ENCODE measurements around the gene FAM124A. TPM values are rescaled to one million over a fixed set of nuclear protein-coding genes. Genes with fewer than 3 reads are reported as not detected.

Gene FAM124A
- total and polyA plus RNA-seq, 9 donors: 0.48 to 8.8 (median 1.9) TPM

DNA sequence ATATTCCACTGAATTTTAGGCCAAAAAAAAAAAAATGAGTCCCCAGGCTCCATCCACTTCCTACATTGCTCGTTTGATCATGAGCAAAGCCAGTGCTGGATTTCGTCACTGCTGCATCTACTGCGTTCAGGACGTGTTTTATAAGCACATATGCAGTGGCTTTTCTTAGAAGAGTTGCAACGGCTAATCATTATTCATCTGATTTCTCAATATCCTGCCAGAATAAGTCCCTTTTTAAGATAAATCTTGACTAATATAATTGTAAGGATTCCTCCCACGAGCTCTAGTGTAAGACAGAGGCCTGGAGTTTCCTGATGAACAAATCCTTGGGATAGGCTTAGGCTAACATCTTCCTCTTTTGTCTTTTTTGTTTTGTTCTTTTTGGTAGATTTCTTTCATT lies 19.5 kb downstream of the FAM124A start:
- 81 to 91% (median 87%) methylated on average over 6 of the region's 6 CpGs for WGBS, 3 donors
- TF ChIP-seq, protein P1, sequence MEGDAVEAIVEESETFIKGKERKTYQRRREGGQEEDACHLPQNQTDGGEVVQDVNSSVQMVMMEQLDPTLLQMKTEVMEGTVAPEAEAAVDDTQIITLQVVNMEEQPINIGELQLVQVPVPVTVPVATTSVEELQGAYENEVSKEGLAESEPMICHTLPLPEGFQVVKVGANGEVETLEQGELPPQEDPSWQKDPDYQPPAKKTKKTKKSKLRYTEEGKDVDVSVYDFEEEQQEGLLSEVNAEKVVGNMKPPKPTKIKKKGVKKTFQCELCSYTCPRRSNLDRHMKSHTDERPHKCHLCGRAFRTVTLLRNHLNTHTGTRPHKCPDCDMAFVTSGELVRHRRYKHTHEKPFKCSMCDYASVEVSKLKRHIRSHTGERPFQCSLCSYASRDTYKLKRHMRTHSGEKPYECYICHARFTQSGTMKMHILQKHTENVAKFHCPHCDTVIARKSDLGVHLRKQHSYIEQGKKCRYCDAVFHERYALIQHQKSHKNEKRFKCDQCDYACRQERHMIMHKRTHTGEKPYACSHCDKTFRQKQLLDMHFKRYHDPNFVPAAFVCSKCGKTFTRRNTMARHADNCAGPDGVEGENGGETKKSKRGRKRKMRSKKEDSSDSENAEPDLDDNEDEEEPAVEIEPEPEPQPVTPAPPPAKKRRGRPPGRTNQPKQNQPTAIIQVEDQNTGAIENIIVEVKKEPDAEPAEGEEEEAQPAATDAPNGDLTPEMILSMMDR (IDR thresholded peaks at IDR 0.05): no peak
- TF ChIP-seq POLR2A (IDR thresholded peaks at IDR 0.05) (no peak), EP300 (IDR thresholded peaks at IDR 0.05) (no peak)

DNA sequence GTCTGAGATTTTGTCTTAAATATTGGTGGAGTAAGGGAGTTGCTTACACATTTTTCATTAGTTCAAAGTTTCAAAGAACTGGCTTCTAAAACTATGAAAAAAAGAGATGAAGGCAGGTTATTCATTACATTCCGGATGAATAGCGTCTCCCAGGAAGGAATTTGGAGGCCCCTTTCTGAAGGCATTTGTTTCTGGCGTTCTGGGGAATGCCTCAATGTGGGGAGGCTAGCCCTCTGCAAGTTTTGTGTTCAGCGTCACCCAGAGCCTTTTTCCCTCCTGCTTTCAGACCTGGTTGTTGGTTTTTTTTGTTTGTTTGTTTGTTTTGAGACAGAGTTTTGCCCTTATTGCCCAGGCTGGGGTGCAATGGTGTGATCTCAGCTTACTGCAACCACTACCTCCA lies 21.0 kb downstream of the FAM124A start:
- 61 to 89% (median 89%) methylated on average over 4 of the region's 4 CpGs for WGBS, 3 donors
- no peak for DNase-seq
- Histone ChIP-seq H3K27me3 (no peaks in the 10 kb centered on the region), H3K36me3 (no peaks in the 10 kb centered on the region), H3K4me3 (no peak overlapping the region), H3K9me3 (no peaks in the 10 kb centered on the region), H3K4me1 (ENCODE audit: insufficient read depth) (peaks cover 1% of the 10 kb centered on the region), H3K27ac (no peak overlapping the region)
- intact Hi-C loops (cut with DNase I): no loop called here
- TF ChIP-seq, protein P1 (IDR thresholded peaks at IDR 0.05): no peak
- no peak for TF ChIP-seq EP300 (IDR thresholded peaks at IDR 0.05)
- no peak for TF ChIP-seq POLR2A (IDR thresholded peaks at IDR 0.05)

More for the DNA sequence above, 19.5 kb downstream of the FAM124A start:
- Histone ChIP-seq H3K36me3 (no peaks in the 10 kb centered on the region), H3K27me3 (no peaks in the 10 kb centered on the region), H3K4me3 (no peak overlapping the region), H3K4me1 (ENCODE audit: insufficient read depth) (no peaks in the 10 kb centered on the region), H3K27ac (no peak overlapping the region), H3K9me3 (no peaks in the 10 kb centered on the region)
- intact Hi-C loops (cut with DNase I): no loop called here
- DNase-seq: no peak

DNA sequence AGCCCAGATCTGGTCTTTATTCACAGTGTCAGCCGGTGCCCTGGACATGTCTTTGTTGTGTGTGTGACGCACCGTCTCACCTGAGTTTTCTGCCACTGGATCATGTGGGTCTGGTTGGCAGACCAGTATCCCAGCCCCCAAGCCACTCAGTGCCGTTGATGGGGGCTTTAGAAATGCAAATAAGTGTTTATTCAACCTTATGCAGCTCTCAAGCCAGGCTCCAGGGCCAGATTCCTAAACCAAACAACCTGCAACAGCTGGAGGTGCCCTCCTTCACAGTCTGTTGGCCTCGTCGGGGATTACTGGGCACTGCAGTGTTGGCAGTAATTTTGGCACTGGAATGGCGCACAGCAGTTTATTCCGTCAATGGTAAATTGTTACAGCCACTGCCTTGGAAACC lies 21.6 kb downstream of the FAM124A start:
- Histone ChIP-seq H3K4me3 (no peak overlapping the region), H3K27ac (no peak overlapping the region), H3K27me3 (no peaks in the 10 kb centered on the region), H3K4me1 (ENCODE audit: insufficient read depth) (peaks cover 1% of the 10 kb centered on the region), H3K36me3 (no peaks in the 10 kb centered on the region), H3K9me3 (no peaks in the 10 kb centered on the region)
- no peak for DNase-seq
- WGBS, 3 donors: 74 to 89% (median 81%) methylated on average over 8 of the region's 8 CpGs
- intact Hi-C loops (cut with DNase I): no loop called here
- TF ChIP-seq EP300 (IDR thresholded peaks at IDR 0.05): no peak
- TF ChIP-seq POLR2A (IDR thresholded peaks at IDR 0.05): no peak
- TF ChIP-seq, protein P1 (IDR thresholded peaks at IDR 0.05): no peak

DNA sequence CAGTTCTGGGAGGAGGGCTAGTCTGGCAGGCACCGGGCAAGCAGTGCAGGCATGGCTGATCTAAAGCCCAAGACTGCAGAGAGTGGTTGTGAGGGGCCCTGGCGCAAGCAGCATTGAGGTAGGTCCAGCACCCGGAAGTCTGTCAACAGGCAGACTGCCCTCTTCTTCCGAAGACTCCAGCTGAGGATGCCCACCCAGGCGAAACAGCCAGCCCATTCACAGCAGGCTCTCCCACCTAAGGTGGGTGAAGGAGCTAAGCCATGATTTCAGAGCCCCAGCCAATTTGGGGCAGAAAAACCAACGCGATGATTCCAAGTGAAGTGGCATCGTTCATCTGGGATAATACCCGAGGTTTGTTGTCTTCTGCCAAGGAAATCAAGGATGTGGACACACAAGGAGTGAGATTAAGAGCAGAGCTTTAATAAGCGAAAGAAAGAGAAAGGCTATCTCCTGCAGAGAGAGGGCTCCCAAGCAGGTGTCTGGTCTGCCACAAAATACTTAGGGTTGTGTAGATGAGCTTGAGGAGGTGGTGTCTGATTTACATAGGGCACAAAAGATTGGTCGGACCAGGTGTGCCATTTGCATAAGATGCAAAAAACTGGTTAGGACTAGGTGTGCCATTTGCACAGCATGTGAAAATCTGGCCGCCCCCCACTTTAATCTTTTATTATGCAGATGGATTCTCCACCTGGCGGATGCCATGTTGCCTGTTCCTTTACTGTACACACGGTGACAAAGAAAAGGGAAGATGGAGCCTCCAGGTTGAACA lies 22.6 kb downstream of the FAM124A start:
- TF ChIP-seq EP300 (IDR thresholded peaks at IDR 0.05): no peak
- H3K36me3 ChIP-seq: no peaks in the 10 kb centered on the region
- DNase-seq: no peak
- intact Hi-C loops (cut with DNase I): no loop called here
- WGBS, 3 donors: 71 to 76% (median 76%) methylated on average over 14 of the region's 14 CpGs
- no peak overlapping the region for H3K27ac ChIP-seq
- H3K4me3 ChIP-seq: no peak overlapping the region
- H3K9me3 ChIP-seq: no peaks in the 10 kb centered on the region
- peaks cover 1% of the 10 kb centered on the region for H3K4me1 ChIP-seq (ENCODE audit: insufficient read depth)
- no peaks in the 10 kb centered on the region for H3K27me3 ChIP-seq

DNA sequence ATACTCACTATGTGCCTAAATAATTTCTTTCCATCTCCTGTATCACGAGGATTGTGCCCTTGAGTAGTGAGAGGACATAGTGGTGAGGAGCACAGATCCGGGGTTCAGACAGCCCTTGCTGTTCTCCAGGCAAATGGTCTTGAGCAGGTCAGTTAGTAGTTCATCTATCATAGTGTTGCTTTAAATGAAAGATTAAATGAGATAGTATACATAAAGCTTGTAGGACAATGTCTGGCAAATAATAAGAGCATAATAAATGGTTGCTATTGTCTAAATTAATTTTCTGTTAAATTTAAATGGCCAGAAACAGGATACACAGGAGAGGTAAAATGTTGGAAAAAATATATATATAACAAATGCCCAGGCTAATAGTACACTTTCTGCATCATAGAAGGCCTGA lies 23.4 kb downstream of the FAM124A start:
- Histone ChIP-seq H3K4me1 (ENCODE audit: insufficient read depth) (peaks cover 1% of the 10 kb centered on the region), H3K36me3 (no peaks in the 10 kb centered on the region), H3K9me3 (no peaks in the 10 kb centered on the region), H3K27me3 (no peaks in the 10 kb centered on the region), H3K4me3 (no peak overlapping the region), H3K27ac (no peak overlapping the region)
- WGBS, 3 donors: 86 to 92% (median 88%) methylated on average over 2 of the region's 2 CpGs
- TF ChIP-seq, protein P1 (IDR thresholded peaks at IDR 0.05): no peak
- intact Hi-C loops (cut with DNase I): no loop called here
- DNase-seq: no peak

All from ovary (tissue), 9 donors.